SJSA1 (cell line): ENCODE results near the gene ANKRD18A. TPM values are rescaled to one million over a fixed set of nuclear protein-coding genes. Genes with fewer than 3 reads are reported as not detected.
"Not testable (repeated sequence)": the region's sequence is repeated elsewhere in the genome, so short reads cannot be mapped to it uniquely, and the experiment has no call there.

Experiments used
- DNase-seq, 2 experiments: peaks; one replicate each; pipeline ENCODE4 v3.0.0-alpha.2; 2015 to 2020; ENCODE audit warnings: low spot score in 2 of 2, low read depth in 1 of 2
- H3K27ac ChIP-seq: fragments of 250-450 bp; sonication (Bioruptor Pico); 2 replicates; pipeline ENCODE4 v1.5.1; 2020; ENCODE audit warnings: mild to moderate bottlenecking, moderate library complexity
- H3K27me3 ChIP-seq: fragments of 250-450 bp; sonication (Bioruptor Pico); replicated peaks from 2 replicates; pipeline ENCODE4 v1.5.1; 2020; ENCODE audit warnings: mild to moderate bottlenecking, moderate library complexity
- H3K36me3 ChIP-seq: fragments of 250-450 bp; sonication (Bioruptor Pico); 2 replicates; pipeline ENCODE4 v1.5.1; 2020; ENCODE audit warnings: mild to moderate bottlenecking
- H3K4me1 ChIP-seq: fragments of 250-450 bp; sonication (Bioruptor Pico); replicated peaks from 2 replicates; pipeline ENCODE4 v1.6.1; 2021; ENCODE audit warnings: mild to moderate bottlenecking
- H3K4me3 ChIP-seq: fragments of 250-450 bp; sonication (Bioruptor Pico); 2 replicates; pipeline ENCODE4 v1.5.1; 2020; ENCODE audit warnings: mild to moderate bottlenecking
- H3K9me3 ChIP-seq: fragments of 250-450 bp; sonication (Bioruptor Pico); replicated peaks from 2 replicates; pipeline ENCODE4 v1.5.1; 2020; ENCODE audit warnings: mild to moderate bottlenecking
- total RNA-seq: library from RNA; depleted of rRNA; stranded (reverse); fragments of >200 nt; shearing (Covaris generic); gene quantifications from 2 replicates; pipeline ENCODE4 v1.2.3, GENCODE V29; 2014

Gene ANKRD18A
- total RNA-seq, 1 experiment from 2014 or later = not detected

- not testable (repeated sequence) for H3K9me3 ChIP-seq, H3K4me3 ChIP-seq, DNase-seq, H3K36me3 ChIP-seq, H3K27ac ChIP-seq, H3K4me1 ChIP-seq, H3K27me3 ChIP-seq
Measured at GRCh38 chr9:38598029-38598745, 22.2 kb downstream of the ANKRD18A start.

- H3K27ac ChIP-seq, H3K4me1 ChIP-seq, H3K4me3 ChIP-seq, DNase-seq, H3K27me3 ChIP-seq, H3K9me3 ChIP-seq, H3K36me3 ChIP-seq: not testable (repeated sequence)
Measured at GRCh38 chr9:38595117-38595516, 25.3 kb downstream of the ANKRD18A start.

- not testable (repeated sequence) for H3K4me3 ChIP-seq, DNase-seq, H3K36me3 ChIP-seq, H3K27me3 ChIP-seq, H3K4me1 ChIP-seq, H3K9me3 ChIP-seq, H3K27ac ChIP-seq
Measured at GRCh38 chr9:38591346-38592063, 28.9 kb downstream of the ANKRD18A start.

- H3K27ac ChIP-seq, H3K4me1 ChIP-seq, H3K36me3 ChIP-seq, H3K9me3 ChIP-seq, DNase-seq, H3K27me3 ChIP-seq, H3K4me3 ChIP-seq: not testable (repeated sequence)
Measured at GRCh38 chr9:38583765-38584164, 36.6 kb downstream of the ANKRD18A start.

- H3K27me3 ChIP-seq, H3K27ac ChIP-seq, H3K36me3 ChIP-seq, DNase-seq, H3K4me3 ChIP-seq, H3K9me3 ChIP-seq, H3K4me1 ChIP-seq: not testable (repeated sequence)
Measured at GRCh38 chr9:38580112-38580511, 40.3 kb downstream of the ANKRD18A start.

- not testable (repeated sequence) for H3K4me1 ChIP-seq, H3K27ac ChIP-seq, H3K36me3 ChIP-seq, DNase-seq, H3K4me3 ChIP-seq, H3K9me3 ChIP-seq, H3K27me3 ChIP-seq
Measured at GRCh38 chr9:38576181-38576580, 44.2 kb downstream of the ANKRD18A start.

GRCh38 chr9:38566048-38566447 is 54.3 kb downstream of the ANKRD18A start:
- H3K27me3 ChIP-seq, H3K27ac ChIP-seq, DNase-seq, H3K36me3 ChIP-seq, H3K9me3 ChIP-seq, H3K4me1 ChIP-seq, H3K4me3 ChIP-seq: not testable (repeated sequence)

GRCh38 chr9:38565178-38565577 is 55.2 kb downstream of the ANKRD18A start:
- H3K27me3 ChIP-seq, H3K4me3 ChIP-seq, H3K36me3 ChIP-seq, H3K9me3 ChIP-seq, H3K4me1 ChIP-seq, H3K27ac ChIP-seq, DNase-seq: not testable (repeated sequence)

- H3K9me3 ChIP-seq, H3K27ac ChIP-seq, DNase-seq, H3K27me3 ChIP-seq, H3K36me3 ChIP-seq, H3K4me3 ChIP-seq, H3K4me1 ChIP-seq: not testable (repeated sequence)
Measured at GRCh38 chr9:38563911-38564310, 56.5 kb downstream of the ANKRD18A start.

GRCh38 chr9:38561134-38561533 is 59.3 kb downstream of the ANKRD18A start:
- not testable (repeated sequence) for H3K36me3 ChIP-seq, H3K4me1 ChIP-seq, H3K4me3 ChIP-seq, H3K27me3 ChIP-seq, DNase-seq, H3K27ac ChIP-seq, H3K9me3 ChIP-seq

GRCh38 chr9:38559172-38559571 is 61.2 kb downstream of the ANKRD18A start:
- H3K27me3 ChIP-seq, H3K9me3 ChIP-seq, DNase-seq, H3K27ac ChIP-seq, H3K4me1 ChIP-seq, H3K36me3 ChIP-seq, H3K4me3 ChIP-seq: not testable (repeated sequence)

GRCh38 chr9:38557746-38558145 is 62.6 kb downstream of the ANKRD18A start:
- H3K9me3 ChIP-seq, H3K27ac ChIP-seq, H3K4me1 ChIP-seq, DNase-seq, H3K4me3 ChIP-seq, H3K27me3 ChIP-seq, H3K36me3 ChIP-seq: not testable (repeated sequence)

- H3K4me3 ChIP-seq, H3K27ac ChIP-seq, H3K36me3 ChIP-seq, H3K27me3 ChIP-seq, H3K9me3 ChIP-seq, DNase-seq, H3K4me1 ChIP-seq: not testable (repeated sequence)
Measured at GRCh38 chr9:38554966-38555365, 65.4 kb downstream of the ANKRD18A start.

- H3K4me3 ChIP-seq, H3K9me3 ChIP-seq, DNase-seq, H3K4me1 ChIP-seq, H3K36me3 ChIP-seq, H3K27me3 ChIP-seq, H3K27ac ChIP-seq: not testable (repeated sequence)
Measured at GRCh38 chr9:38553019-38553418, 67.4 kb downstream of the ANKRD18A start.
